ENCODE data around the gene APPL2.

GRCh38 chr12:105198961-105199360 lies 37.0 kb downstream of the APPL2 start:
- no peak for TF ChIP-seq CTCF (IDR thresholded peaks at IDR 0.05)
- TF ChIP-seq EZH2phosphoT487 (IDR thresholded peaks at IDR 0.05), result no peak

Measured in neural progenitor cell (in vitro differentiated cells).